Activated effector memory CD4-positive, alpha-beta T cell treated with anti-CD3 and anti-CD28 coated beads, Interleukin-2, amount 50 U/mL, for 16 hours (primary cell): ENCODE results near the gene SRP68.
"Not testable (repeated sequence)": the region's sequence is repeated elsewhere in the genome, so short reads cannot be mapped to it uniquely, and the experiment has no call there.

Source experiments
- DNase-seq: peaks from one replicate; pipeline ENCODE4 v3.0.0-alpha.2; 2020

Gene SRP68

DNA sequence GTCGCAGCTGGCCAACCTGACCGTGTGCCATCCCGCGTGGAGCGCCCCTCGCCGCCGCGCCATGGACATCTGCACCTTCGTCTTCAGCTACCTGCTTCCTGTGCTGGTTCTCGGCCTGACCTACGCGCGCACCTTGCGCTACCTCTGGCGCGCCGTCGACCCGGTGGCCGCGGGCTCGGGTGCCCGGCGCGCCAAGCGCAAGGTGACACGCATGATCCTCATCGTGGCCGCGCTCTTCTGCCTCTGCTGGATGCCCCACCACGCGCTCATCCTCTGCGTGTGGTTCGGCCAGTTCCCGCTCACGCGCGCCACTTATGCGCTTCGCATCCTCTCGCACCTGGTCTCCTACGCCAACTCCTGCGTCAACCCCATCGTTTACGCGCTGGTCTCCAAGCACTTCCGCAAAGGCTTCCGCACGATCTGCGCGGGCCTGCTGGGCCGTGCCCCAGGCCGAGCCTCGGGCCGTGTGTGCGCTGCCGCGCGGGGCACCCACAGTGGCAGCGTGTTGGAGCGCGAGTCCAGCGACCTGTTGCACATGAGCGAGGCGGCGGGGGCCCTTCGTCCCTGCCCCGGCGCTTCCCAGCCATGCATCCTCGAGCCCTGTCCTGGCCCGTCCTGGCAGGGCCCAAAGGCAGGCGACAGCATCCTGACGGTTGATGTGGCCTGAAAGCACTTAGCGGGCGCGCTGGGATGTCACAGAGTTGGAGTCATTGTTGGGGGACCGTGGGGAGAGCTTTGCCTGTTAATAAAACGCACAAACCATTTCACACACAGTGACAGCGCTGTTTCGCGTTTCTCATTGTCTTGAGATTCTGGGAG lies 4.7 kb upstream of the SRP68 start:
- peak; percentile 74 for DNase-seq

DNA sequence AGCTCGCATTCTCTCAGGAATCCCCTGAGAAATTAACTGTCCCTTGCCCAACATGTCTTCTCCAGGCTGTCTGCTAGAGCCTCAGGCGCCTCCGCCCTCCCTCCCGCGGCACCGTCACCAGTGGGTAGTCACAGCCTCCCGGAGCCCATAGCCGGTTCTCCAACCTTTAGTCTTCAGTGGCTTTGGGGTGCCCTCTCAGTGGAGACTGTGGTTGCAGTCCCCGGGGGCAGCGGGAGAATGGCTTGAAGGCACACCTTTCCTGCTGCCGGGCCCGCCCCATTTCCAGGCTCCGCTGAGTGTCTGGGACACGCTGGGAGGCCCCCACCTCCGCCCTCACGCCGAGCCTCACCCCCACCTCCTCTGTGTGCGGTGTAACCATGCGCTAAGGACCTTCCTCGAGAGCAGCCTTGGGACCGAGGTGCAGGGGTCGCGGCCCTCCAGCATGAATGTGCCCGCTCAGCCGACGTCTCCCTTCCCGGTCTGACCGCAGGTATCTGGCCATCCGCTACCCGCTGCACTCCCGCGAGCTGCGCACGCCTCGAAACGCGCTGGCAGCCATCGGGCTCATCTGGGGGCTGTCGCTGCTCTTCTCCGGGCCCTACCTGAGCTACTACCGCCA lies 3.9 kb upstream of the SRP68 start:
- DNase-seq = no peak

DNA sequence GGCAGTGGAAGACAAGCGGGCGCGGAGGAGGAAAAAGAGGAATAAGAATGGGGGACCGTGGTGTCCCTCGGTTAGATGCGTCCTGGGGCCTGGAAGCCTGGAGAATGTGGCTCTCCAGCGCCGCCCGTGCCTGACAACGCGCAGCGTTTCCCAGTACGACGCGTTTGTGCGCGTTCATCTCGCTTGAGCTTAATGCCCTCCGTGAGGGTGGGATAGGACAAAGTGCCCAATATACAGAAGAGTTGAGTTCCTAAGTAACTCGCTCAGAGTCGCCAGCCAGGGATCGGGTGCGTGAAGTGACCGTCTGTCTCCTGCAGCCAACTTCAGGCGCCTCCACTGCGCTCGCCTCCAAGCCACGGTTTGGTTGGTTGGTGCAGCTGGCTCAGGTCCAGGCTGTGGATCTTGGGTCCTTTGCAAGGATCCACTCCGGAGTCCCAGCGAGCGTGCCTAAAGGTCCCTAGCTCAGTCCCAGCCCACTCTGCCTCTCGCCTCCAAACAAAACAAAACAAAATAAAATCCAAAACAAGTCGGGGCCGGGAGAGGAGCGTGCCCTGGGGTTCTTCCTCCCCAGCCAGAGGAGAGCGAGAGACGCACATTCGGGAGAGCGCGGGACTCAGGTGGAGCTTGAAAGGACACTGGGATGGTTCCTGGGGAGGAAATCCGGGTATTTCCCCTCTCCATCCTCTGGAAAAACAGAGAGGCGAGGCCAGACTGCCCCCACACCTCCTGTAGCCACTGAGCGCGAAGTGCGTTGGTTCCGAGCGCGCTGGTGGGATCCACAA lies 3.2 kb upstream of the SRP68 start:
- DNase-seq = no peak

DNA sequence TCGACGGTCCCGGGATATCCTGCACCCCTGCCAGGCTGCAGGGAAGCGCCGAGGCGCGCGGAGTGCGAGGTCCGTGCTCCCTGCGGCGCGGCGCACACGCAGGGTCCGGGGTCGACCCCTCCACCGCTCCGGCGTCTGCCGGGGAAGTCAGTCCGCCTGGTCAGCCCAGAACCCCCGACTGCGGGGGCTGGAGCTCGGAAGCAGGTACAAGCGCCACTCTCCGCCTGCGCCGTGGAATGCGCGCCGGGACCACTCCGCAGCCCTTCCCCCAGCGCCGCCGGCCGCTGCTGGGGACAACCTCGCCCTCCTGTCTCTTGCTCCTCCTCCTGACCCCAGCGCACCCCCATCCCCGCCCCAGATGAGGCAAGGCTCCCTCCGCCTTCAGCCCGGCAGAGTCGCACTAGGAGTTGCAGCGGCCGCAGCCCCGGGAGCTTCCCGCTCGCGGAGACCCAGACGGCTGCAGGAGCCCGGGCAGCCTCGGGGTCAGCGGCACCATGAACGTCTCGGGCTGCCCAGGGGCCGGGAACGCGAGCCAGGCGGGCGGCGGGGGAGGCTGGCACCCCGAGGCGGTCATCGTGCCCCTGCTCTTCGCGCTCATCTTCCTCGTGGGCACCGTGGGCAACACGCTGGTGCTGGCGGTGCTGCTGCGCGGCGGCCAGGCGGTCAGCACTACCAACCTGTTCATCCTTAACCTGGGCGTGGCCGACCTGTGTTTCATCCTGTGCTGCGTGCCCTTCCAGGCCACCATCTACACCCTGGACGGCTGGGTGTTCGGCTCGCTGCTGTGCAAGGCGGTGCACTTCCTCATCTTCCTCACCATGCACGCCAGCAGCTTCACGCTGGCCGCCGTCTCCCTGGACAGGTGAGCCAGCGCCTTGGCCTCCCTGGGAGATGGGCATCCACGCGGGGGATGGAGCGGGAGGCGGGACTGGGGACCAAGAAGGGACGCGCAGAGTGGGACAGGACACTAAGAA lies 2.4 kb upstream of the SRP68 start, which contains the start of gene GALR2:
Gene GALR2 (plus strand): TSS at position 392 of the 974 bp plus-strand sequence. CDS start 103 bp downstream, at position 495.
- no peak for DNase-seq

DNA sequence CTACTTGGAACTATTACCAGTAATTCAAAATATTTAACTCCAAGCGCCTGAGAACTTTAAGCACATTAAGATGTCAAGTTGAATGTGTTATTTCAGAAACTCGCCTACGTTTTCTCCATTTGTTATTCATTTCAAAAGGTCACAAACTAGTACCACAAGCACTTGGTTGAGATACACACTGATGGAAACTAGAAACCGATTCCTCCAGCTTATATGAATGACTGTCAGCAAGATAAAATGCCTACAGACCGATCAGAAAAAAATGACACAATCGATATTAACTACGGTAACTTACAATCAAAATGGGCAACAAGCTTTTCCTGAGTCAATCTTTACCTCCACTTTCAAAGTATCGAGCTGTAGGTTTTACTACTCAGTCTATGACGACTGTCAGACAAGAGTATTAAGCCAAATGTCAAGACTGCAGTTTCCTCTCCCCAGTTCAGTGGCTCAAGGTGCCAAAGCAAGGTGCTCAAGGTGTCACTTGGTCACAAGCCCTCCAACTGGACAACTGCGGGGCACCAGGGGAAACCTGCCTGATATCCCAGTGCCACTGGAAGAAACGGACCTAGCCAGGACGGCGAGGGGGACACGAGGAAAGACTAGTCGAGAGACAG lies 678 bp downstream of the SRP68 start:
- peak; percentile 74 for DNase-seq

DNA sequence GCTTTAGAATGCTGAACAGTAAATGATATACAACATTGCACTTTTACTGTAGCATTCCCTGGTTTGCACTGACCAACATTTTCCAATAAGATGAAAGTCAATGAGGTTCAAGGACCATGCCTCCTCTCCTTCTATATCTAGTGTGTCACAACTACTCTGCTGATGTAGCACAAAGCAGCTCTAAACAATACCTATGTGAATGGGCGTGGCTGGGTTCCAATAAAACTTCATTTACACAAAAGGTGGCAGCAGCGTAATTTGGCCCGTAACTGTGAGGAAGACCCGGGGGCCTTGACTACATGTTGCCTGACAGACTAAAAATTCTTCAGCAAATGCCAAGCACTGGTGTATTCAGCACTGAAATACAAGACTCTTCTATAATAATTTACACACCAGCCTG lies 6.5 kb downstream of the SRP68 start:
- DNase-seq = no peak

DNA sequence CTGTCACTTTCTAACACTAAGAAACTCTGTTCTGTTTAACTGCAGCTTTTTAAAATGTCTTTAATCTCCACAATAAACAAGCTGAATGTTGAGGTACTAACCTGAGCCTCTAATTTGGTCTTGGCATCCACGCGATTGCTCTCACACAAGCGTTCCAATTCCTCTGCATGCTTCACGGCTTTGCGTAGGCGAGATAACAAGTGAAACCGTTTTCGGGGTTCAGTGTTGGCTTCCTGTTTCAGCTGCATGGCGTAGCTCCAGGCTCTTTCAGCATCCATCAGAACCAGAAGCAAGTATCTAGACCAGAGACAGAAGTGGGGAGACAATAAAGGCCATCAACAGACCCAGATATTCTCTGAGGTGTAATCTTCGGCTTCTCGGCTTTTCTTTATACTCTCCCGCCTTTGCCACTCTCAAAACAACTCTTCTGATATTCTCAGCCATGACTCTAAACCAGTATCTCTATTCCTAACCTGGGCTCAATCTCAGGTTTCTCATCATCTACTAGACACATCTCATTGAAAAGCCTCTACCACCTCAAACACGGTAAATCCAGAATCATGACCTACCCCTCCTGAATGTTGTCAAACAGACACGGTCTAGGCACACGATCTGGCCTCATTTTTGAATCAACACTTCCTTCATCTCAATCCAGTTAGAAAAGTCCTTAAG lies 8.3 kb downstream of the SRP68 start:
- peak; percentile 84 for DNase-seq

DNA sequence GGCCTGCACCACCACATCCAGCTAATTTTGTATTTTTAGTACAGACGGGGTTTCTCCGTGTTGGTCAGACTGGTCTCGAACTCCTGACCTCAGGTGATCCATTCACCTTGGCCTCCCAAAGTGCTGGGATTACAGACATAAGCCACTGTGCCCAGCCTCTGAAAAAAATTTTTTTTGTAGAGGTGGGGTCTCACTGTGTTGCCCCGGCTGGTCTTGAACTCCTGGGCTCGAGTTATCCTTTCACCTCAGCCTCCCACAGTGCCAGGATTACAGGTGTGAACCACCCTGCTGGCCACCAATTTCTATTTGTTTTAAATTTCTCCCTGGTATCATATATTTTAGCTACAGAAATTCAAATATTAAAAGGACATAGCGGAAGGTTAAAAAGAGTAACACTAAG lies 14.1 kb downstream of the SRP68 start:
- DNase-seq = not testable (repeated sequence)

DNA sequence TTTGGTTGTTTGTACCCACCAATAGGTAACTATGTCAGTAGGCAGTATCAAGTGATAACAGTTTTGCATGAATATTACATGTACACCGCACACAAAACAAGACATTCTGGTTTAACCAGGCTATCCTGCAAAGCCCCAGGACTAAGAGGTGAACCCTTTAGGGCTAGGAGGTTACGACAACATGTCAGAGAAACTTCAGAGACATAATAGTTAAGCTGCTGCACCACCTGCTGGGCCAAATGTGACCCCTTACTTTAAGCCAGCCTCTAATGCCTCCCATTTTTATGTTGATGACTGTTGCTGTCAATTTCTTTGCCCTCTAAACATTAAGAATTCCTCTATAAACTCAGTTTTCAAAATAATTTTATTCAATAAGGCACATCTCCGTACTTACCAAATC lies 15.4 kb downstream of the SRP68 start:
- no peak for DNase-seq

DNA sequence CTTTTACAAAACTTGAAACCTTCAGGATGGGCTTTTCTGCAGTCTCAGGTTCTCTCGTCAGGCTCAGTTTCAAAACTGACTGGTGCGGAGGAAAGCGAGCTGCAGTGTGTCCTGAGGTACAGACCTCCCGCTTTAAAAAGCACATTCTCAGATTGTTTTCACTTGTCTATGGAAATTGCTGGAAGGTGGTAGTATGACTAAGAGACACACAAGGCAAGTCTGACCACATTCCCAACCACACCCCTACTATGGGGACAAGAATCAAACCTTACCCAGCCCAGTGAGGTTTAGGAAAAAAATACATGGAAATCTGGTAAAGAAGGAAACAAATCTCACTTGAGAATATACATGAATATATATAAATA lies 18.2 kb downstream of the SRP68 start:
- no peak for DNase-seq

DNA sequence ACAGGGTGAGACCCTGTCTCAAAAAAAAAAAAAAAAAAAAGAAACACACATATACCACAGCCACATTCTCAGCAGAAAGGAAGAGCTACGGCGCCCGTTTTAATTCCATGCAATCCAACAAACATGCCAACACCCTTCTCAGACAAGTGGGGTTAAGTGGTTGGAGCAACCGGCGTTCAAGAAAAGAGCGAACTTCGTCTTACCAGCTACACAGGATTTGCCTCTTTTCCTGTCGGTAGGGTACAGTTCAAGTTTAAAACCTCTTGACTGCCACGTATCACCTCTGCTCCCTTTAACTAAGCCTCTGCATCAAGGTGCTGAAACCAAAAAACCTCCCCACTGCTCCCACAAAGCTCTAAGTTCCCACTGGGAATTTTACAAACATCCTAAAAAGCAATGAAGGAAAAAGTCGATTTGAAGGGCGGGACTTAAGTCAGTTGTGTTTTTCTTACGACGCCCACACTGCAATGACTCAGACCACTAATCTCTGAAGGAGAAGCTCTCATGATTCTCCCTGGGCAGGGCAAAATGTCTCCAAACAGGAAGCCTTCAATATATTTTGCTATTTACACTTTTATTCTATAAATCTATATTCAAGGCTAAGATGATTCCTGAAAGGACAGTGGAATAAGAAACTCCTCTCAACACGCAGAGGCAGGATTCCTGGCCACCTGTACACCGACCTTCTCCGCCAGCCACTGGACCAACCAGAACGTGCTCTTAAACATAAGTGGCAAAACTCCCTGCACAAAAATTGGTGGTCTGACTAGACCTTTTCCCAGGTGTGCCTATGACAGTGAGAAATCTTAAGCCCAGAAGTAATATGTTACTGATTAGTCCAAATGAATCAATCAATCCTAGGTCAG lies 18.8 kb downstream of the SRP68 start:
- no peak for DNase-seq

DNA sequence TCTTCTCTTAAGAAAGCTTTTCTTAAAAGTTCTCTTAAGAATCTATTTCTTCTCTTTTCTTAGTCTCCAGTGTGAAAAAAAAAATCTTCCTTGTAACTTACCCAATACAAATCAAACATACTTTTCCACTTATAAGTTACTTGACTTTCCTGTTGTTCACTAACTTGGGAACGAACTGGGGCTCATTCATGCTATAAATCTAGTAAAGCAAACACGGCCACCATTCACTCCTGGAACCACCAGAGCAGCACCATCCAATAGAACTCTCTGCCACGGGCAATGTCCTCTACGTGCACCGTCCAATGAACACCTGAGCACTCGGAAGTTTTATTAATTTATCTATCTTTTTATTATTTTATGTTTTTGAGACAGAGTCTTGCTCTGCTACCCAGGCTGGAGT lies 20.8 kb downstream of the SRP68 start:
- no peak for DNase-seq

DNA sequence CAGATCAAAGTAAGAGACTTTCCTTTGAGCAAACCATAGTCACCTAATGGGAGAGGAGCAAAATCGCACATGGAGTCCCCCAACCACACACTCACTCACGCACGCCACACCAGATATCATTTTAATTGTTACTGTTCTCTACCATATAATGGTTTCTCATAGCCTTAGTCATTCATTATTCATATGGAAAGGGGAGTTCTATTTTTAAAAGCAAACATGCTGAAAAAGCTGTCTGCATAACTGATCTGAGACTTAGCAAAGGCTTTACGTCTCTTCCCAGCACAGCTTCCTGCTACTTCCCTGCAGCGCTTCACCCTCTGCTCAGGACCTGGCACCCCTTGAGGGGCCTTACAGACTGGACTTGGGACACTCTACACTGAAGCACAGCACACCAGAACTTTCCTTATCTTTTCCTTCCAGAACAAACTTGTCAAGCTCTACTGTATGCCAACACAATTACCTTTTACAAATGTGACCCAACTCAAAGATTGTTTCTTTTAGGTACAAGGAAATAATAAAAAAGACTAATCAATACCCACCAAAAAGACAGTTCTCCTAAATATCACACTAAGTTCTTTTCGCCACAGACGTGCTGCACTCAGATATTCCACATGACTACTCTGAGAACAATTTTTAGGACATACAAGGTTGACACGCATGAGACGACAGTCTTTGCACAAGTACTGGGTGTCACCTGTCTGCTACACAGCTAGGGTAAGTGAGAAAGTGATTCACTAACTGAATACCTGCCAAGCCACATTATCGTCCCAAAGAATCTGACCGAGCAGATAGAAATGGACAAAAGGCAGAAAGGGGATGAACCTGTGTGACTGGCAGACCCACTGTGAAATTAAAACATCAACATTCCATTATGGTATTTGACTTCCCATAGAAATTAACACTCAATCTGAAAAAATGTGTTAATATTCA lies 21.5 kb downstream of the SRP68 start:
- no peak for DNase-seq

DNA sequence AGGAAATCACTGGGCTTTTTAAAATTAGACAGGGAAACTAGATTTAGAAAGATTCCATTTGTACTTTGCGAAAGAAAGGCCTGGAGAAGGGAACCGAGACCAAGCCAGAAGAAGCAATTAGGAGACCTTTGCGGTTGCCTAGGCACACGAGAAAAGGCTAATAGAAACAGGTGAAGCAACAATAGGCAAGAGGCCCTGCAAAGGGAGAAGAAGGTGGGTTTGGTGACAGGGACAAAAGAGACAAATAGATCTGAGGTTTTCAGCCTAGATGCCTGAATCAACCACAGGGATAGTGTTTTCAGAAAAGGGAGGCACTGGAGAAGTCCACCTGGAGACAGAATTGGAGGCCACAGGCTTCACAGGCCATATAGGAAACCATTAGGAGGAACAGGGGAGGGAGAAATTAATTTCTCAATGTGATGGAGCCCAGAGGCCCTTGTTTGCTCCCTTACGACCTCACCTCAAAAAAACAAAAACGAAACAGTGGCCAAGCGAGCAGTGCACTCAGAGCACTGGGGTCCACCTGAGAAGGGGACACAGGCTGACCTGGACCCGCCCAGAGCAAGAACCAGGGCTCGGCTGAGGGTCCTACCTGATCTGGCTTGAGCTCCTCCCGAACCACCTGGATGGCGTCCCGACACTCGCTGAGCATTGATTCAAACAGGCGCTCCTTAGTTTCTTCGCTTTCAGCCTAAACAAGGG lies 22.3 kb downstream of the SRP68 start:
- no peak for DNase-seq

DNA sequence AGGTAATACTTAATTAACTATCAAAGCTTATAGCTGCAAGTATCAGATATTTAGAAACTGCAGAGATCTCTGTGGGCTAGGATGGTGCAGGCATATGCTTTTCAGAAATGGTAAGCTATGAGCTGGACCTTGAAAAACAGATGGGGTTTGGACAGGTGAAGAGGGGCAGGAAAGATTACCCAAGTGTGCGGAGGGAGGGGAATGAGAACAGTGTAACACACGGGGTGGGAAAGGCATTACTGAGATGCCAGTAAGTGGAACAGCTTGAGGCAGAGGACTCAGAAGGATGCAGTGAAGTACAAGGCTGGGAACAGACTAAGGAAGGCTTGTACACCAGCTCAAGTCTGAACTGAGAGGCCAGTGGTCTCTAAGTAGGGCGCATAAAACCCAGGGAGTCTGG lies 23.1 kb downstream of the SRP68 start:
- DNase-seq = no peak

DNA sequence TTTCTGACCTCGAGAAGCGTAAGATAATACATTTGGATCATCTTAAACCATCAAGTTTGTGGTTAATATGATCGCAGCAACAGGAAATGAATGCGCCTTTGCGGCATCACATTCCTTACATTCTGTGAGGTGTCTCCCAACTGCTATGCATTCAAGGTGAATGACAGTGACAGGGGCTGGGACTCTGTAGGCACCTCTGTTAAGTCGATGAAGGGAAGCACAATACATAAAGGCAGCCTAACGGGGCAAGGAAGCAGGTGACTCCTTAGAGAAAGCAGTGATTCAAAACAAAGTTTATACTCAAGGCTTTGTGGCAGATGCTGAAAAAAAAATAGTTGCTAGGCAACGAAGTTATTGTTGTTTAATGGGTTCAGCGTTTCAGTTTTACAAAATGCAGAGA lies 23.6 kb downstream of the SRP68 start:
- DNase-seq = no peak

DNA sequence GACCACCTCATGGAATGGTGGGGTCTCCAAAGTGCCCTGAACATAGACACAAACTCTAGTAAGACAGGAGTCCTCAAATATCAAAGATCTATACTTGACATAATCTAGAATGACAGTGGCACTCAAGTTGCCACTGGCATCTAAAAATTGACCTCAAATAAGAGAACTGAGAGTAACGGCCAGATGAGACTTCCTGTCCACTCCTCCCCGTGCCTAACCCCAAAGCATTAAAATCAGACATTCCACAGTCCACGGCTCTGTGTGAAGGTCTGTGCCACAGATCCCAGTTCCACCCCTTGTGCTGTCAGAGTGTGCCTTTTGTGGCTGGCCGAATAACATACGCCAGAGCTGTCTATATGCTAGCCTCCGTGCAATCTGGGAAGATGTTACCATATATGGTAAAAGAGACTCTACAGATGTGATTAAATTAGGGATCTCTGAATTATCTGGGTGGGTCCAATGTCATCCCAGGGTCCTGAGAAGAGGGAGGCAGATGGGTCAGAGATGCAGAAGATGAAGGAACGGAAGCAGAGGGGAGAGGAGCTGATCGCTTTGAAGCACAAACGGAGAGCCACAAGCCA lies 24.2 kb downstream of the SRP68 start:
- no peak for DNase-seq

DNA sequence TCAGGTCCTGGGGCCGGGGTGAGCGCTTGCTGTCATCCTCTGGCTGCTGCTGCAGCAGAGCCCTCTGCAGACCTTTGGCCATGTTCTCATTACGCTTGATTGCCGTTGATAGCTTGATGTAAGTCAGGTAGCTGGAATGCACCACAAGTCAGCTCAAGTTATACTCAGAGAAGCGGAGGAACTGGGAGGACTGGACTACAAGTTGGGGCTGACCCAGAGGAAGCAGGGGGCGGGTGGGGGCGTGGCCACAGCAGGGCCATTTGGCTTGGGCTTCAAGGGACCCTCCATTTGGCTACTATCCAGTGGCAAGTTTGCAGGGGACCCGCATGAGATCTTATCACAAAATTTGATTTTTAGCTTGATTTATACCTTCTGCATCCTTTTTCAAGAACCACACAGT lies 26.3 kb downstream of the SRP68 start:
- no peak for DNase-seq
